ENCODE measurements around the gene PLCE1.

Gene PLCE1

GRCh38 chr10:94008526-94008925 lies 14.8 kb downstream of the PLCE1 start:
- no peaks in the 10 kb centered on the region for H3K36me3 ChIP-seq (replicated peaks)
- no peak overlapping the region for H3K4me3 ChIP-seq (ENCODE audit: low read depth, low read length)
- no peaks in the 10 kb centered on the region for H3K27me3 ChIP-seq (replicated peaks)
- no peak overlapping the region for H3K27ac ChIP-seq
- in situ Hi-C loops (cut with HindIII; ENCODE audit: low pct_ligation_motif_present, low sequenced_read_pairs), result no loop called here
- TF ChIP-seq CTCF (IDR thresholded peaks at IDR 0.05; ENCODE audit: low read depth, low read length, missing control alignments), result no peak
- DNase-seq, result no peak

GRCh38 chr10:94010116-94010515 lies 16.4 kb downstream of the PLCE1 start:
- DNase-seq, result no peak
- TF ChIP-seq CTCF (IDR thresholded peaks at IDR 0.05; ENCODE audit: low read depth, low read length, missing control alignments), result no peak
- Histone ChIP-seq H3K27ac (no peak overlapping the region), H3K27me3 (replicated peaks) (no peaks in the 10 kb centered on the region), H3K4me3 (ENCODE audit: low read depth, low read length) (no peak overlapping the region), H3K36me3 (replicated peaks) (no peaks in the 10 kb centered on the region)
- in situ Hi-C loops (cut with HindIII; ENCODE audit: low pct_ligation_motif_present, low sequenced_read_pairs), result no loop called here

- Histone ChIP-seq H3K27me3 (replicated peaks) (no peaks in the 10 kb centered on the region), H3K4me3 (ENCODE audit: low read depth, low read length) (no peak overlapping the region), H3K27ac (no peak overlapping the region), H3K36me3 (replicated peaks) (no peaks in the 10 kb centered on the region)
- DNase-seq, result no peak
- in situ Hi-C loops (cut with HindIII; ENCODE audit: low pct_ligation_motif_present, low sequenced_read_pairs), result no loop called here
- TF ChIP-seq CTCF (IDR thresholded peaks at IDR 0.05; ENCODE audit: low read depth, low read length, missing control alignments), result no peak
Observed at GRCh38 chr10:94010886-94011285, 17.2 kb downstream of the PLCE1 start.

DNA sequence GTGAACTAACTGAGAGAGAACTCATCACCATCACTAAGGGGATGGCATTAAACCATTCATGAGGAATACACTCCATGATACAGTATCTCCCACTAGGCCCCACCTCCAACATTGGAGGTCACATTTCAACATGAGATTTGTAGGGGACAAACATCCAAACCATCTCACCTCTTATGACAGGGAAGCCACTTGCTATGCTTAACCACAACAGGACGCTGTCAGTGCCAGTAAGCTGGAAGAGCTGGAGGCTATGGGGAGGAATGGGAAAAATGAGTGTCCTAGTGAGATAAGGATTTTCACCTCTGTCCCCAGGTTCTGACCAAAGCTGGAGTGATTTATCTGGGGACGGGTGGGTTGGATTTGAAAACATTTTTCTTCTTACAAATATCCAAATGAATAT lies 17.6 kb downstream of the PLCE1 start:
- TF ChIP-seq CTCF (IDR thresholded peaks at IDR 0.05; ENCODE audit: low read depth, low read length, missing control alignments), result no peak
- no peak for DNase-seq
- H3K36me3 ChIP-seq (replicated peaks), result no peaks in the 10 kb centered on the region
- no peak overlapping the region for H3K4me3 ChIP-seq (ENCODE audit: low read depth, low read length)
- H3K27ac ChIP-seq, result no peak overlapping the region
- no peaks in the 10 kb centered on the region for H3K27me3 ChIP-seq (replicated peaks)
- in situ Hi-C loops (cut with HindIII; ENCODE audit: low pct_ligation_motif_present, low sequenced_read_pairs), result no loop called here

DNA sequence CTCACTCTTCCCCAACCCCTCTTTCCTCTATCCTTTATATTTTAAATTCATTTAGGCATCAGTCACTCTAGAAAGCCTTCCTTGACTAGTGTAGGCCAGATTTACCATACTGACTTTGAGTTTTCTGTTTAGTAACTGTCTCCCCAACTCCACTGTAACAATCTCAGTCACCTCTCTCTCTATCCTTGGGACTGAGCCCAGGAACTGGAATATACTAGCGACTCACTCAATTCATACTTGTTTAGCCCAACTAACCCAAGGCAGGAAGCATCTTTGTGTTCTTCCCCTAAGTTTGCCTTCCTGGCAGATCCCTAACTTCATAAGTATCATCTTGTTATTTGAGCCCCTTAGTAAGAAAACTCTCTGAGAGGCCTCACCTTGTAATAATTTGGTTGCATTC lies 19.1 kb downstream of the PLCE1 start:
- in situ Hi-C loops (cut with HindIII; ENCODE audit: low pct_ligation_motif_present, low sequenced_read_pairs), result no loop called here
- no peak for TF ChIP-seq CTCF (IDR thresholded peaks at IDR 0.05; ENCODE audit: low read depth, low read length, missing control alignments)

DNA sequence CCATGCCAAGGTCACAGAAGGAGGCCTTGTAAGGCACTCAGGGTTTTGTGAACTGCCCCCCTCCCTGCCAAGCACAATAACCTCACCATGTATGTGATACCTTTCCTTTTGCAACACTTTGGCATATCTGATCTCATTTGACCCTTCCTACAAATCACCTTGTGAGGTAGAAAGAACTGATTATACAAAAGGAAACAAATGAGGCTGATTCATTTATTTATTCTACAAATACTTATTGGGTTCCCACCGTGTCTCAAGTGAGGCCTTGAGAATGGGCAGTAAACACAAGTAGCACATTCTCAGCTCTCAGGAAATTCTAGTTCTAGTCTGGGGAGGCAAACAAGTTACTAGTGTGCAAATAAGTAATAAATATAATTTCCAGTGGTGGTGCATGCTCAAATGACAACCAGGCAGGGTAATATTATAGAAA lies 19.6 kb downstream of the PLCE1 start:
- H3K27me3 ChIP-seq (replicated peaks), result no peaks in the 10 kb centered on the region
- no peak overlapping the region for H3K27ac ChIP-seq
- in situ Hi-C loops (cut with HindIII; ENCODE audit: low pct_ligation_motif_present, low sequenced_read_pairs), result no loop called here
- no peak for TF ChIP-seq CTCF (IDR thresholded peaks at IDR 0.05; ENCODE audit: low read depth, low read length, missing control alignments)
- no peak overlapping the region for H3K4me3 ChIP-seq (ENCODE audit: low read depth, low read length)
- DNase-seq, result no peak
- H3K36me3 ChIP-seq (replicated peaks), result no peaks in the 10 kb centered on the region

More for the DNA sequence above, 19.1 kb downstream of the PLCE1 start:
- Histone ChIP-seq H3K27ac (no peak overlapping the region), H3K27me3 (replicated peaks) (no peaks in the 10 kb centered on the region), H3K36me3 (replicated peaks) (no peaks in the 10 kb centered on the region), H3K4me3 (ENCODE audit: low read depth, low read length) (no peak overlapping the region)
- DNase-seq, result no peak

All from brain microvascular endothelial cell (primary cell).